MM.1S (cell line): ENCODE measurements around the gene COG8.

Source experiments
- DNase-seq: peaks from one replicate; pipeline ENCODE4 v3.0.0-alpha.2; 2015
- H2AFZ ChIP-seq: fragments of 300-600 bp; sonication (generic); 2 replicates; pipeline ENCODE4 v1.6.0; 2016; ENCODE audit warnings: antibody characterized with exemption, low read length
- H3F3A ChIP-seq: fragments of 300-600 bp; sonication (generic); 2 replicates; pipeline ENCODE4 v1.6.1; 2016; ENCODE audit warnings: mild to moderate bottlenecking, antibody characterized with exemption, low read length, moderate library complexity, mixed read lengths; ENCODE audit not compliant: insufficient read depth
- H3K27ac ChIP-seq: fragments of 300-600 bp; sonication (generic); 2 replicates; pipeline ENCODE4 v1.5.1; 2016; ENCODE audit warnings: mild to moderate bottlenecking, low read length
- H3K27me3 ChIP-seq: fragments of 300-600 bp; sonication (generic); replicated peaks from 2 replicates; pipeline ENCODE4 v1.6.0; 2016; ENCODE audit warnings: low read length; ENCODE audit not compliant: insufficient read depth
- H3K36me3 ChIP-seq: fragments of 300-600 bp; sonication (generic); replicated peaks from 2 replicates; pipeline ENCODE4 v1.6.1; 2016; ENCODE audit warnings: mild to moderate bottlenecking, low read length, mixed read lengths; ENCODE audit not compliant: insufficient read depth
- H3K4me1 ChIP-seq: fragments of 300-600 bp; sonication (generic); 2 replicates; pipeline ENCODE4 v1.6.1; 2016; ENCODE audit warnings: low read length, mixed read lengths
- H3K4me2 ChIP-seq: fragments of 300-600 bp; sonication (generic); 2 replicates; pipeline ENCODE4 v1.6.0; 2016; ENCODE audit warnings: low read depth, low read length
- H3K4me3 ChIP-seq: fragments of 300-600 bp; sonication (generic); 2 replicates; pipeline ENCODE4 v1.5.1; 2016; ENCODE audit warnings: low read length, mixed read lengths
- H3K79me2 ChIP-seq: fragments of 300-600 bp; sonication (generic); 2 replicates; pipeline ENCODE4 v1.6.1; 2016; ENCODE audit warnings: mixed run types, low read length, mixed read lengths
- H3K9ac ChIP-seq: fragments of 300-600 bp; sonication (generic); 2 replicates; pipeline ENCODE4 v1.6.1; 2016; ENCODE audit warnings: low read length, mixed read lengths
- H3K9me2 ChIP-seq: fragments of 300-600 bp; sonication (generic); replicated peaks from 2 replicates; pipeline ENCODE4 v1.6.1; 2016; ENCODE audit warnings: mild to moderate bottlenecking, low read length, mixed read lengths; ENCODE audit not compliant: insufficient read depth
- H3K9me3 ChIP-seq: fragments of 300-600 bp; sonication (generic); replicated peaks from 2 replicates; pipeline ENCODE4 v1.6.1; 2016; ENCODE audit warnings: mild to moderate bottlenecking, low read length, mixed read lengths; ENCODE audit not compliant: insufficient read depth
- H4K20me1 ChIP-seq: fragments of 300-600 bp; sonication (generic); 2 replicates; pipeline ENCODE4 v1.6.1; 2016; ENCODE audit warnings: mild to moderate bottlenecking, low read length, moderate library complexity, mixed read lengths; ENCODE audit not compliant: insufficient read depth
- CTCF ChIP-seq: fragments of 300-600 bp; sonication (generic); IDR thresholded peaks from 2 replicates; pipeline ENCODE4 v1.5.1; 2016; ENCODE audit warnings: antibody characterized with exemption, low read length, mixed read lengths
- EZH2 ChIP-seq: fragments of 300-600 bp; sonication (generic); optimal IDR thresholded peaks from 2 replicates; pipeline ENCODE3; 2017; ENCODE audit warnings: low read depth, mild to moderate bottlenecking, antibody characterized with exemption, low read length, mixed read lengths
- EZH2phosphoT487 ChIP-seq: fragments of 300-600 bp; sonication (generic); IDR thresholded peaks from 2 replicates; pipeline ENCODE4 v1.6.1; 2018; ENCODE audit warnings: antibody characterized with exemption, low read length

COG8 gene

GRCh38 chr16:69307091-69307490 lies 32.3 kb downstream of the COG8 start:
- Histone ChIP-seq H3K79me2 (peaks cover 6% of the 10 kb centered on the region), H2AFZ (no peak overlapping the region), H3K4me2 (no peak overlapping the region), H3K4me3 (no peak overlapping the region), H3F3A (peaks cover 6% of the 10 kb centered on the region; the same call in 1 of the 2 replicates), H3K9ac (no peak overlapping the region), H3K4me1 (peaks cover 6% of the 10 kb centered on the region; the same call in 1 of the 2 replicates), H3K9me3 (no peaks in the 10 kb centered on the region), H3K9me2 (no peaks in the 10 kb centered on the region), H3K36me3 (no peaks in the 10 kb centered on the region), H3K27me3 (no peaks in the 10 kb centered on the region), H3K27ac (no peak overlapping the region), H4K20me1 (no peaks in the 10 kb centered on the region)
- TF ChIP-seq CTCF (no peak), EZH2phosphoT487 (no peak), EZH2 (no peak)
- DNase-seq, result no peak

- Histone ChIP-seq H3K4me1 (peaks cover 6% of the 10 kb centered on the region; the same call in 1 of the 2 replicates), H3F3A (no peaks in the 10 kb centered on the region), H3K4me2 (no peak overlapping the region), H3K27ac (no peak overlapping the region), H3K4me3 (no peak overlapping the region), H3K36me3 (no peaks in the 10 kb centered on the region), H3K27me3 (no peaks in the 10 kb centered on the region), H4K20me1 (no peaks in the 10 kb centered on the region), H3K9ac (no peak overlapping the region), H3K79me2 (no peaks in the 10 kb centered on the region), H2AFZ (no peak overlapping the region), H3K9me2 (no peaks in the 10 kb centered on the region), H3K9me3 (no peaks in the 10 kb centered on the region)
- no peak for DNase-seq
- no peak for TF ChIP-seq EZH2
- TF ChIP-seq CTCF, result no peak
- TF ChIP-seq EZH2phosphoT487, result no peak
These were observed 33.3 kb downstream of the COG8 start for GRCh38 chr16:69306031-69306430.

GRCh38 chr16:69302301-69302700 lies 37.1 kb downstream of the COG8 start:
- Histone ChIP-seq H3K9me2 (no peaks in the 10 kb centered on the region), H4K20me1 (no peaks in the 10 kb centered on the region), H3K36me3 (no peaks in the 10 kb centered on the region), H3K9ac (no peak overlapping the region), H3K4me2 (no peak overlapping the region), H3F3A (no peaks in the 10 kb centered on the region), H2AFZ (no peak overlapping the region), H3K79me2 (no peaks in the 10 kb centered on the region), H3K4me3 (no peak overlapping the region), H3K9me3 (no peaks in the 10 kb centered on the region), H3K27ac (no peak overlapping the region), H3K4me1 (peaks cover 6% of the 10 kb centered on the region; the same call in 1 of the 2 replicates), H3K27me3 (no peaks in the 10 kb centered on the region)
- no peak for DNase-seq
- TF ChIP-seq EZH2phosphoT487 (no peak), CTCF (no peak), EZH2 (no peak)
